Mononuclear cell (primary cell): ENCODE results near the gene KCNK17. TPM values are rescaled to one million over a fixed set of nuclear protein-coding genes. Genes with fewer than 3 reads are reported as not detected.

Experiments
- H3K27me3 ChIP-seq: 2 replicates; pipeline ENCODE4 v1.6.0; 2011; ENCODE audit warnings: low read length, control low read depth; ENCODE audit not compliant: insufficient read depth
- H3K4me1 ChIP-seq: 2 replicates; pipeline ENCODE4 v1.5.1; 2011; ENCODE audit warnings: mild to moderate bottlenecking, low read length, control low read depth; ENCODE audit not compliant: insufficient read depth
- H3K4me3 ChIP-seq: 2 replicates; pipeline ENCODE4 v1.5.1; 2011; ENCODE audit warnings: mild to moderate bottlenecking, low read length, moderate library complexity
- H3K9me3 ChIP-seq: 2 replicates; pipeline ENCODE4 v1.5.1; 2011; ENCODE audit warnings: low read depth, mild to moderate bottlenecking, control low read depth, low read length
- total RNA-seq: library from RNA; depleted of rRNA; stranded (reverse); fragments of >200 nt; gene quantifications from one replicate; pipeline ENCODE4 v1.2.3, GENCODE V29; 2012

KCNK17 gene
- total RNA-seq, 1 donor: 0.52 TPM

GRCh38 chr6:39342692-39343395 is 28.6 kb upstream of the KCNK17 start:
- peaks cover 32% of the 10 kb centered on the region for H3K4me1 ChIP-seq
- no peaks in the 10 kb centered on the region for H3K9me3 ChIP-seq
- no peaks in the 10 kb centered on the region for H3K27me3 ChIP-seq
- no peak overlapping the region for H3K4me3 ChIP-seq

- H3K4me1 ChIP-seq: peaks cover 35% of the 10 kb centered on the region
- no peaks in the 10 kb centered on the region for H3K27me3 ChIP-seq
- no peaks in the 10 kb centered on the region for H3K9me3 ChIP-seq
- no peak overlapping the region for H3K4me3 ChIP-seq
Measured at GRCh38 chr6:39341937-39342336, 27.7 kb upstream of the KCNK17 start.

GRCh38 chr6:39341352-39341751 is 27.1 kb upstream of the KCNK17 start:
- Histone ChIP-seq H3K4me1 (peaks cover 38% of the 10 kb centered on the region), H3K9me3 (no peaks in the 10 kb centered on the region), H3K27me3 (no peaks in the 10 kb centered on the region), H3K4me3 (no peak overlapping the region)

GRCh38 chr6:39339868-39340550 is 25.8 kb upstream of the KCNK17 start:
- H3K4me1 ChIP-seq: peaks cover 50% of the 10 kb centered on the region
- H3K4me3 ChIP-seq: no peak overlapping the region
- no peaks in the 10 kb centered on the region for H3K27me3 ChIP-seq
- H3K9me3 ChIP-seq: no peaks in the 10 kb centered on the region

- Histone ChIP-seq H3K9me3 (no peaks in the 10 kb centered on the region), H3K4me3 (no peak overlapping the region), H3K27me3 (no peaks in the 10 kb centered on the region), H3K4me1 (peaks cover 50% of the 10 kb centered on the region)
Measured at GRCh38 chr6:39339096-39339867, 25.1 kb upstream of the KCNK17 start.

GRCh38 chr6:39338397-39338796 is 24.2 kb upstream of the KCNK17 start:
- H3K4me1 ChIP-seq: peaks cover 49% of the 10 kb centered on the region
- no peak overlapping the region for H3K4me3 ChIP-seq
- H3K9me3 ChIP-seq: no peaks in the 10 kb centered on the region
- no peaks in the 10 kb centered on the region for H3K27me3 ChIP-seq

- no peak overlapping the region for H3K4me3 ChIP-seq
- peaks cover 42% of the 10 kb centered on the region for H3K4me1 ChIP-seq
- H3K27me3 ChIP-seq: no peaks in the 10 kb centered on the region
Measured at GRCh38 chr6:39335780-39336545, 21.7 kb upstream of the KCNK17 start.

GRCh38 chr6:39333644-39334438 is 19.6 kb upstream of the KCNK17 start:
- peaks cover 35% of the 10 kb centered on the region for H3K4me1 ChIP-seq

More at GRCh38 chr6:39335780-39336545, 21.7 kb upstream of the KCNK17 start:
- no peaks in the 10 kb centered on the region for H3K9me3 ChIP-seq

GRCh38 chr6:39330476-39330875 is 16.3 kb upstream of the KCNK17 start:
- no peaks in the 10 kb centered on the region for H3K27me3 ChIP-seq
- H3K9me3 ChIP-seq: no peaks in the 10 kb centered on the region
- H3K4me1 ChIP-seq: peaks cover 14% of the 10 kb centered on the region
- no peak overlapping the region for H3K4me3 ChIP-seq

More at GRCh38 chr6:39333644-39334438, 19.6 kb upstream of the KCNK17 start:
- no peaks in the 10 kb centered on the region for H3K27me3 ChIP-seq
- no peaks in the 10 kb centered on the region for H3K9me3 ChIP-seq
- H3K4me3 ChIP-seq: no peak overlapping the region

GRCh38 chr6:39330057-39330456 is 15.8 kb upstream of the KCNK17 start:
- Histone ChIP-seq H3K4me3 (no peak overlapping the region), H3K27me3 (no peaks in the 10 kb centered on the region), H3K9me3 (no peaks in the 10 kb centered on the region), H3K4me1 (peaks cover 10% of the 10 kb centered on the region)

GRCh38 chr6:39328066-39328465 is 13.8 kb upstream of the KCNK17 start:
- Histone ChIP-seq H3K4me1 (peaks cover 10% of the 10 kb centered on the region), H3K4me3 (no peak overlapping the region), H3K9me3 (no peaks in the 10 kb centered on the region), H3K27me3 (no peaks in the 10 kb centered on the region)

GRCh38 chr6:39327507-39327906 is 13.3 kb upstream of the KCNK17 start:
- Histone ChIP-seq H3K9me3 (no peaks in the 10 kb centered on the region), H3K4me1 (peaks cover 10% of the 10 kb centered on the region), H3K4me3 (no peak overlapping the region), H3K27me3 (no peaks in the 10 kb centered on the region)

- Histone ChIP-seq H3K9me3 (no peaks in the 10 kb centered on the region), H3K27me3 (no peaks in the 10 kb centered on the region), H3K4me1 (no peaks in the 10 kb centered on the region), H3K4me3 (no peak within 1 kb of the TSS)
Measured at GRCh38 chr6:39322306-39322850, 8.2 kb upstream of the KCNK17 start, which contains the start of gene KCNK16. Gene KCNK16, minus strand, starts transcription at chr6:39322702. Its CDS starts 162 bp downstream, at chr6:39322540.

- Histone ChIP-seq H3K4me3 (no peak overlapping the region), H3K27me3 (no peaks in the 10 kb centered on the region), H3K9me3 (no peaks in the 10 kb centered on the region), H3K4me1 (no peaks in the 10 kb centered on the region)
Measured at GRCh38 chr6:39321761-39322160, 7.5 kb upstream of the KCNK17 start.
